Pancreas (tissue), 10 donors: ENCODE measurements around the gene NSD2. TPM values are rescaled to one million over a fixed set of nuclear protein-coding genes. Genes with fewer than 3 reads are reported as not detected.
A peak's percentile ranks its signal among the peaks of the same experiment; 100 is the strongest.

Source experiments
- ATAC-seq, 4 donors: fragments of 200-7000 bp; cut with Tn5 transposase; one replicate each; pipeline versions ENCODE4 v1.8.0 to v1.9.1; 2020; ENCODE audit warnings: mild to moderate bottlenecking in 4 of 4, moderate library complexity in 4 of 4
- DNase-seq, 6 donors: peaks; one replicate each; pipeline ENCODE4 v3.0.0-alpha.2; 2020
- FAIRE-seq: peaks from 2 replicates; lab custom pipeline; 2012; peaks lifted over from hg19 to GRCh38; lab: Jason Lieb, UNC
- H3K27ac ChIP-seq, 4 donors: fragments of 200-600 bp; sonication (generic); 1 replicate in 3 of 4; 2 replicates in 1 of 4; pipeline versions ENCODE4 v1.5.0 to v1.8.0; 2020
- H3K27me3 ChIP-seq, 4 donors: fragments of 200-600 bp; one replicate each; pipeline ENCODE4 v1.8.0; 2021
- H3K36me3 ChIP-seq, 3 donors: fragments of 200-600 bp; sonication (generic) in 1 of 3; one replicate each; pipeline versions ENCODE4 v1.5.0 to v1.8.0; 2020 to 2021
- H3K4me1 ChIP-seq, 3 donors: fragments of 200-600 bp; one replicate each; pipeline ENCODE4 v1.8.0; 2021
- H3K4me3 ChIP-seq, 4 donors: fragments of 200-600 bp; sonication (generic) in 2 of 4; one replicate each; pipeline versions ENCODE4 v1.5.0 to v1.8.0; 2020 to 2021
- H3K9me3 ChIP-seq, 4 donors: fragments of 200-600 bp; one replicate each; pipeline ENCODE4 v1.8.0; 2021
- CTCF ChIP-seq, 4 donors: fragments of 200-600 bp; sonication (generic) in 3 of 4; IDR thresholded peaks; one replicate each; pipeline versions ENCODE4 v1.5.0 to v1.8.0; 2021; ENCODE audit warnings: antibody characterized with exemption in 4 of 4
- WGBS, 2 donors: extraction: QIAGEN DNeasy Blood & Tissue Kit; methylation state at CpG; one replicate each; pipeline ENCODE4 v1.1.7; 2013; 5-methylcytosine and 5-hydroxymethylcytosine counted together
- intact Hi-C, 3 donors: fragments of 100-400 bp; cut with DNase I; formaldehyde crosslinking; loops; one replicate each; pipeline versions ENCODE4 v1.11.1 to v1.14.2; 2022
- polyA plus RNA-seq, 2 donors: library from polyadenylated mRNA; stranded (reverse); fragments of 200-250 nt; gene quantifications; one replicate each; pipeline ENCODE4 v1.2.3, GENCODE V29; 2013
- total RNA-seq, 6 donors: library from RNA; stranded (reverse); fragmentation: NEBNext Ultra II Directional in 4 of 6; extraction: Animal tissue kit (Norgen Biotek cat#: 25700) in 4 of 6; gene quantifications; one replicate each; pipeline versions ENCODE4 v1.2.1 to v1.2.4, GENCODE V29; 2021 to 2023
- donor health status: healthy with polysubstance abuse.
- donor health status: DM: no; HTN: no; CAD: no; lungs with moderate emphysema.
- donor health status: DM: no; HTN: no; CAD: no.
- donor health status: control.
- donor health status: control.
- donor health status: Bipolar disorder and iron deficiency.
- donor health status: DM: yes; HTN: yes; CAD: no.
- donor health status: DM: no; HTN: no; CAD: no.
- donor health status: DM: no; HTN: no; CAD: no.
- donor health status: DM: yes; HTN: yes; CAD: no.

Gene NSD2
- total and polyA plus RNA-seq, 8 donors, result 11.7 to 36.6 (median 22.4) TPM

GRCh38 chr4:1850276-1850675, 20.9 kb upstream of the NSD2 start:
- peak in 1 of 4 donors; percentile 17 for ATAC-seq
- Histone ChIP-seq H3K27me3 (no peaks in the 10 kb centered on the region), H3K9me3 (no peaks in the 10 kb centered on the region), H3K4me3 (no peak overlapping the region), H3K36me3 (no peaks in the 10 kb centered on the region), H3K27ac (no peak overlapping the region), H3K4me1 (peaks cover 6 to 19% (median 10%) of the 10 kb centered on the region in 3 donors)
- FAIRE-seq, result no peak
- 93 to 94% methylated on average over 10 of the region's 10 CpGs for WGBS, 2 donors
- DNase-seq, result peak in 1 of 6 donors; percentile 17
- TF ChIP-seq CTCF (IDR thresholded peaks at IDR 0.05), result no peak
- intact Hi-C loops, result no loop called here

- Histone ChIP-seq H3K4me1 (peaks cover 6 to 19% (median 10%) of the 10 kb centered on the region in 3 donors), H3K27me3 (no peaks in the 10 kb centered on the region), H3K4me3 (no peak overlapping the region), H3K27ac (no peak overlapping the region), H3K36me3 (no peaks in the 10 kb centered on the region), H3K9me3 (no peaks in the 10 kb centered on the region)
- DNase-seq, result peak in 1 of 6 donors; percentile 27
- TF ChIP-seq CTCF (IDR thresholded peaks at IDR 0.05), result no peak
- ATAC-seq, result no peak
- FAIRE-seq, result no peak
- 30 to 35% methylated on average over 11 of the region's 11 CpGs for WGBS, 2 donors
- intact Hi-C loops, result no loop called here
These were observed 20.0 kb upstream of the NSD2 start for GRCh38 chr4:1851160-1851559.

GRCh38 chr4:1851575-1852410, 19.4 kb upstream of the NSD2 start:
- DNase-seq, result no peak

GRCh38 chr4:1852904-1853623, 18.1 kb upstream of the NSD2 start:
- TF ChIP-seq CTCF (IDR thresholded peaks at IDR 0.05), result no peak
- DNase-seq (no peak), FAIRE-seq (no peak), ATAC-seq (no peak)
- 69 to 75% methylated on average over 9 of the region's 9 CpGs for WGBS, 2 donors
- Histone ChIP-seq H3K27ac (no peak overlapping the region), H3K4me1 (peaks cover 9 to 23% (median 19%) of the 10 kb centered on the region in 3 donors), H3K4me3 (no peak overlapping the region), H3K36me3 (no peaks in the 10 kb centered on the region), H3K9me3 (no peaks in the 10 kb centered on the region), H3K27me3 (no peaks in the 10 kb centered on the region)
- intact Hi-C loops, result no loop called here

More at GRCh38 chr4:1851575-1852410, 19.4 kb upstream of the NSD2 start:
- no peaks in the 10 kb centered on the region for H3K36me3 ChIP-seq
- H3K9me3 ChIP-seq, result no peaks in the 10 kb centered on the region
- no peak for TF ChIP-seq CTCF (IDR thresholded peaks at IDR 0.05)
- peaks cover 6 to 19% (median 11%) of the 10 kb centered on the region in 3 donors for H3K4me1 ChIP-seq
- intact Hi-C loops, result no loop called here
- ATAC-seq (no peak), FAIRE-seq (no peak)
- H3K27ac ChIP-seq, result no peak overlapping the region
- H3K27me3 ChIP-seq, result no peaks in the 10 kb centered on the region
- 48 to 51% methylated on average over 16 of the region's 16 CpGs for WGBS, 2 donors
- no peak overlapping the region for H3K4me3 ChIP-seq
